DLD1 (cell line): Measurements from ENCODE around the gene NT5C.

Experiments used
- in situ Hi-C: cut with HindIII; loops from 2 replicates; pipeline ENCODE4 v1.10.0; 2017; ENCODE audit warnings: low sequenced_read_pairs

The NT5C gene

DNA sequence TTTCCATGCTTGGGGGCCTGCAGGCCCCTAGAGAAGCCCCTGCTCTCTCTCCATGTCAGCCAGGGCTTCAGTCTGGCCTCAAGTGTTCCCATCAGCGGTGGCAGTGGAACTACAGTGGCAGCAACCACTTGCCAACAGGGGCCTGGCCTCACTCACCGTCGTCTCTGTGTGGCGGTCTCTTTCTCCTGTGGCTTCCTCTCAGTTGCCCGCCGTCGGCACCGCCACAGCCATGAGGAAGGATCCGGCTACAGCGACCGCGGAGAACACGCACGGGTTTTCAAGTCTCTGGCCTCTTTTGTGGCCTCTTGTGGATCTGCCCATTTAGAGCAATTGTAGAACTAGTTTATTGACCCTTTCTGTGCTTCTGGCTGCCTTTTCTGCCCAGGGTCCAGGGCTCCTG, 13.2 kb downstream of the NT5C start:
- in situ Hi-C loops, result no loop called here

DNA sequence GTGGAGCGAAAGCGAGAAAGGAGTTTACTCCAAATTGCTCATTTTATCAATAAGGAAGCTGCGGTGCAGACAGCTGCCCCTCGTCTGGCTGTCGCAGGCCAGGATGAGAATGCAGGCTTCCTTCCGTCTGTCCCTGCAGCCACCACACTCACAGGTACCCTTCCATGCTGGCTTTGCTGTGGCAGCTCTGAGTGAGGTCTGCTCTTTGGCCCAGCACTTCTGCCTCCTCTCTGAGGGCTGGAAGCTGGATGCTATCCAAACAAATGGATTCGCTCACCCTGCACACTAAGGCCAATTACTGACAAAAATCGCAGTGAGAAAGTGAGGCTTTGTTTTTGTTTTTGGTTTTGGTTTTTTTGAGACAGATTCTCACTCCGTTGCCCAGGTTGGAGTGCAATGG, 14.8 kb downstream of the NT5C start:
- in situ Hi-C loops, result no loop called here

DNA sequence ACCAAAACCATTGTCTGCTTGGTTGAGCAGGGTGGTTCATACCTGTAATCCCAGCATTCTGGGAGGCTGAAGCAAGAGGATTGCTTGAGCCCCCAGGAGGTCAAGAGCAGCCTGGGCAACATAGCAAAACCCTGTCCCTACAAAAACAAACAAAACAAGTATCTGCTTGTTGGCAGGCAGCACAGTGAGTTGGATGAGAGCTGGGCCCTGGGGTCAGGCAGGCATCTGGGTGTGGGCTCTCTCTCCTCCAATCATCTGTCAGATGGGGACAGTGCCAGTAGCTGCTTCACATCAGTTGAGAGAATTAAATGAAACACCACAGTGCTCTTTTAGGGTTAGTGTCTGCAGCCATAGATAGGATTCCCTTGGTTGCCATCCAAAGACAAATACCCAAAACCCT, 16.0 kb downstream of the NT5C start:
- in situ Hi-C loops, result no loop called here

DNA sequence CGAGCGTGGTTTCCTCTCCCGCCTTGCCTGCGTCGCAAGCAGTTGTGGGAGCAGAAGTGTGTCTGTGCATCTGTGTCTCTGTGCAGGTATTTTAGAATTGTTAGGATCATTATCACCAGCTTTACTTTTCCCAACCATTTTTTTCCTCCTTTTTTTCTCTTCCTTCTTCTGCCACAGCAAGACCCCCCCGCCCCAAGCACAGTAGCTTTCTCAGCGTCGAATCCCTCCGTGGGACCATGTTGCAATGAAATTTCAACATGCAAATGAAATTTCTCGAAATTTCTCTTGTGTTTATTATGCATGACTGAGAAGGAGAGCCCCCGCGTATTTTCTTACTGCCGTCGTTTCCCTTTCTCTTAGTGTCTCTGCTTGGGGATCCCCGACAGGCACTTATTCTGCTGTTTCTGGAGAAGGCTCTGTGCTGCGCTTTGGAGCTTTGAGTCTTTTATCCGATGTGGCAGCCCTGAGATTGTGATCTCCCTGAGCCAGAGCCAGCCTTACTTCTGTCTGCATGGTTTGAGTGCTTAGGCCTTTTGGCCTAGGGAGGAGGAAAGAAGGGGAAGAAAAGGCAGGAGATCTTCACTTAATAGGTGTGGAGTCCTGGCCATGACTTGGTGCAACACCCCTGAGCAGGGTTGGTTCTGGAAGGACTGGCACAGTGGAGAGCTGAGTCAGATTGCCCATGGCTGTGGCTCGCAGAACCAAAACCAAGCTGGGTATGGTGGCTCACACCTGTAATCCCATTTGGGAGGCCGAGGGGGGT, 16.8 kb downstream of the NT5C start:
- in situ Hi-C loops, result no loop called here

DNA sequence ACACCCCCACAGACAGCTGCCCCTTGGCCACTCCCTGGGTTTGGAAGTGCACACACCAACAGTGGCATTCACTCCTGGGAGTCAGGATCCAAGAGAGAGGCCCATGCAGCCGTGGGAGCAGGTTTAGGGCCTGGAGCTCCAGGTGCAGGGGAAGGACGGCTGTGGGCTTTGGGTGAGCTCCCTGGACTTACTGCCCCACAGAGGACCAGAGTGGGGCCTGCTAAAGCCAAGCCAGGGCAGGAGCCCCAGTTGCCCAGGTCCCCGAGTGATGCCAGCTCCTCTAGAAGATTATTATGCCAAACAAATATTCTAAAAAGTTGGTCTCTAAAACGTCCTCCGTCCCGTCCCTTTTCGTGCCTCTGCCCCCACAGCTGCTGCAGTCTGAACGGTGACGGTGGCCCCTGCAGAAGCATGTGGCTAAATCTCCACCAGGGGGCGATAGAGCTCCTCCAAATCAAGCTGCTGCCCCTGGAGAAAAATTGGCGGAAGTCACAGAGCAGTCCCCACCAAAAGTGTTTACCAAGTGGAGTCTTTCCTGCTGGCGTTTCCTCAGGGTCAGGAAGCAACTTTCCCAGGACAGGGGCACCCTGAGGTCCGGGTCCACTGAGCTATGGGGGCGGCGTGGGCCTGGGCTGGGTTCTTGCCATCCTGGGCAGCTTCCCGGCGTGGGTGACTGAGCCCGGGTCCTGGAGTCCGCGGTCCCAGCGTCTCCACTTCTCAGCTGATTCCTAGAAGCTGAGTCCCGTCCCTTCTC, 17.6 kb downstream of the NT5C start:
- in situ Hi-C loops, result no loop called here

DNA sequence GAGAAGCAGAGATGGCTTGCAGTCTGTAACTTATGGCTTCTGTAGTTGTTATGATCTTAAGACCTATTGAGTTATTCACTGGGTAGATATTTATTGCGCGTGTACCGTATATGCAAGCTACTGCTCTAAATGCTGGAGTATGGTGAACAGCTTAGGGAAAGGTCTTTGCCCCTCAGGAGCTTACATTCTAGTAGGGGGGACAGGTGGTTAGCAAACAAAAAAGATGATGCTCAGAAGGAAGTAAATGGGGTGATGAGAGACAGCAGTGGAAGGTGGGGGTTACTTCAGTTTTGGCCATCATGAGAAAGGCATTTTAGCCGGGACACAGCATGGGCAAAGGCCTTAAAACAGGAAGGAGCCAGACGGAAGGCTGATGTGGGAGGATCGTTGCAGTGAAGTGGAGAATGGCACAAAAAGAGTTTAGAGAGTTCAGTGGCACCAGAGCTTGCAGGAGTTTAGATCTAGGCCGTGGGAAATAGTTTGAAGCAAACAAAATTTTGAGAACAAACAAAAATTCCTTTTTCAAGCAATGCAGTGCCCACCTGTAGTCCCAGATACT, 19.7 kb downstream of the NT5C start:
- in situ Hi-C loops, result no loop called here

DNA sequence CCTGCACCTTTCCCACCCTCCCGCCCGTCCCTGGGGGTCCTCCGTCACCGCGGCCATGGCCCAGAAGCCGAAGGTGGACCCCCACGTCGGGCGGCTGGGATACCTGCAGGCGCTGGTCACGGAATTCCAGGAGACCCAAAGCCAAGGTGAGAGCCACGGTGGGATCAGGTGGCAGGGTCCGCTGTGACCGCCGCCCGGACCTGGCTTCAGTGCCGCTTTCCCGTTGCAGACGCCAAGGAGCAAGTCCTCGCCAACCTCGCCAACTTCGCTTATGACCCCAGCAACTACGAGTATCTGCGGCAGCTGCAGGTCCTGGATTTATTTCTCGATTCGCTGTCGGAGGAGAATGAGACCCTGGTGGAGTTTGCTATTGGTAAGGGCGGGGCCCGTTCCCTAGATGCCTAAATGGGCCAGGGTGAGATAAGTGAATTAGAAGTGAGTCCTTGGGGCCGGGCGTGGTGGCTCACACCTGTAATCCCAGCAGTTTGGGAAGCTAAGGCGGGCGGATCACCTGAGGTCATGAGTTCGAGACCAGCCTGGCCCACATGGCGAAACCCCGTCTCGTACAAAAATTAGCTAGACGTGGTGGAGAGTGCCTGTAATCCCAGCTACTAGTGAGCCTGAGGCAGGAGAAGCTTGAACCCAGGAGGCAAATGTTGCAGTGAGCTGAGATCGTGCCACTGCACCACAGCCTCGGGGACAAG, 21.2 kb downstream of the NT5C start:
- in situ Hi-C loops, result no loop called here

DNA sequence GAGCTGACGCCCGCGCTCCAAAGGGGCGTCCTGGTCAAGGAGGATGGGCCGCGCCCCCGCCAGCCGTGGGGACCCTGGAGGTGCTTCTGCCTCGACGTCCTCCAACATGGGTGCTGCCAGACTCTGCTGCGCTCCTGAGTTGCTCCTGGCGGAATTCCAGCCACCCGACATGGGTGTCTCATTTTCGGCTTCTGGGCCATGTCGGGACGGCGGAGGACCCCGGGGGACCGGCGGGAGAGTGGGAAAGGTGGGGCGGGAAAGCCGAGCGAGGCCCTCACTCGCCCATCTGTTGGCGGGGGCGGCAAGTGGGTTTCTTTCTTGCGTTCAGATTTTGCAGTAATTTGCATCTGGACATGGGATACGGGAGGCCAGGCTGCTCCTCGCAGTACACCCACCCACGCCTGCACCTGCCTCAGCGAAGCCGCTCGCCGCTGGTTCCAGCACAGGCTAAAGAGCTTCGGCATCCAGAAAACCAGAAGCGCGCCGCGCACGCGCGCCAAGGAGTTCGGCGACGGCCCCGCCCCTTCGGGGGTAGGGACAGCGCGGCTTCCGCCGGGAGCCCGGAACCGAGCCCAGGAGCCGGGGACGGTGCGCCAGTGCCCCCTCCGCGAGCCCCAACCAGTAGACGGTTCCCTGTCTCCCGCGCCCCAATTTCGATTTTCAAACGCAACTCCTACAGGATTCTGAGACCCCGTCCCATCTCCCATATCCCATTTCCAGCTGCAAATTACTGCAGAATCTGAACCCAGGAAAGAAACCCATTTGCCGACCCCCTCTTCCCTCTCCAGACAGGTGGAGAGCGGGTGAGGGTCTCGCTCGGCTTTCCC, 21.9 kb downstream of the NT5C start, which contains the start of gene ARMC7:
ARMC7 (plus strand) TSS at position 563 of the 827 bp plus-strand sequence. CDS start 320 bp downstream, outside the sequence.
- in situ Hi-C loops, result no loop called here

DNA sequence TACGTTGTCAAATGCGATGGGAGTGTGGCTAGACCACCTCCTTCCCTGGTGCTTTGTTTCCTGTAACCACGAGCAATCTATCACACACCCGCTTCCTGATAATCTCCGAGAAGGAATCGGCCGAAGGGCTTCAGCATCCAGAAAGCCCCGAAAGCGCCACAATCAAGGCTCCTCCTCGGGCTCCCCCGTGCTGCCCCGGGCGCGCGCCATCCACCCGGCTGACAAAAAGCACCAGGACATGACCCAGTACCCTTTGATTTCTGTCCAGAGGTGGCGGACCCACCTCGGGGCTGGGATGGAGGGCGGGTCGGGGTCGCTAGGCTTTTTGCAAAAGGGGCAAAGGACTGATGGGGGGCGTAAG, 22.5 kb downstream of the NT5C start:
- in situ Hi-C loops, result no loop called here

DNA sequence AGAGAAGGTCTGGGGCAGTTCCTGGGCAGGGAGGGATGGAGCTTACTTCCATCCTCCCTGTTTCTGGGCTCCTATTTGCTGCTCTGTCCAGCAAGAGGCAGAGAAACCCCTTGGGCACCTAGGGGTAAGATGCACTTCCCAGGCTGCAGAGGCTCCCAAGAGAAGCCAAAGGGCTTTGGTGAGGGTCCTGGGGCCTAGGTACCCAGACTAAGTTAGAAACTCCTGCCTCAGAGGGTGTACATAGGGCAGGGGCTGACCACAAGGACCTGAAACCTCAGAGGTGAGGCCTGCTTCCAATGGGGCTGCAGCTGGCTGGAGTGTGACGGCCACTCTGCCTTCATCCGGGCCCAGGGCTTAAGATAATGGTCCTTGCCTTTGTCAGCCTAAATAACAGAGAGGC, 23.3 kb downstream of the NT5C start:
- in situ Hi-C loops, result no loop called here

DNA sequence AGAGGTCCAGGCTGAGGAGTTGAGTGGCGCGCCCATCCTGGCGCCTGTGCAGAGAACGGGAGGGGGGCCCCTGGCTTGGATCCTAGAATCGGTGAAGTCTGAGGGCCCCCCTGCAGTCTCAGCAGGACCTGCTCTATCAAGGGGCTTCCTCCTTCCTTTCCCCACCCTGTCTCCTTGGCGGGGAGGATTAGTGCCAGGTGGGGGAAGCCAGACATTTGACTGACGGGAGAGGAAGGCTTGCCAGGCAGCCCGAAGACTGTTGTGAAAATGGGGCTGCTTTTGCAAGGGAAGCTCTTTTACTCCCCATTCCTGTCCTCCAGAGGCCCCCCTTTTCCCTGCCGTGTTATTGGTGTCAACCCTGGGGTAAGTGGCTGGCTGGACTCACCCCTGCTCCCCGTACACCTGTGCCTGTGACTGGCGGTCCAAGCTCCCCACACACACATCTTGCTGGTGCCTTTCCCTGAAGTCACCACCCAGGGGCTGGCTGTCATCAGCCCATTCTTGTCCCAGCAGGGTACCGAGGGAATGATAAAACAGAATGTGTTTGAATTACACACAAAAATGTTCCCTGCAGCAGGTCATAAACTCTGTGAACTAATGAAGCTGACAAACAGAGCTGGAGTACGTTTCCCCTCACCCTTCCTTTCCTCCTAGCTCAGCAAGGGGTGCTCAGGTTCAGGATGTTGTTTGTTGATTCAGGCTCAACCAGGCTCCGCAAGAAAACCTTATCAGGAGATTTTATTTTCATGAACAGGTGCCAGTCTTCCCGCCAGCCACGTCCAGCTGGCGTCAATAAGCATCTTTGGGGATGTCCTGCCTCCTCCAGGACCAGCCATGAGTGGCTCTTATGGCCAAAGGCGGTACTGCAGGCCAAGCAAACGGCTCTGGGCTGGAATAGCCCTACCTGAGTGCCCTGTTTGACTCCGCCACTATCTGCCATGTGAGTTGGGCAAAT, 26.1 kb downstream of the NT5C start:
- in situ Hi-C loops, result no loop called here

DNA sequence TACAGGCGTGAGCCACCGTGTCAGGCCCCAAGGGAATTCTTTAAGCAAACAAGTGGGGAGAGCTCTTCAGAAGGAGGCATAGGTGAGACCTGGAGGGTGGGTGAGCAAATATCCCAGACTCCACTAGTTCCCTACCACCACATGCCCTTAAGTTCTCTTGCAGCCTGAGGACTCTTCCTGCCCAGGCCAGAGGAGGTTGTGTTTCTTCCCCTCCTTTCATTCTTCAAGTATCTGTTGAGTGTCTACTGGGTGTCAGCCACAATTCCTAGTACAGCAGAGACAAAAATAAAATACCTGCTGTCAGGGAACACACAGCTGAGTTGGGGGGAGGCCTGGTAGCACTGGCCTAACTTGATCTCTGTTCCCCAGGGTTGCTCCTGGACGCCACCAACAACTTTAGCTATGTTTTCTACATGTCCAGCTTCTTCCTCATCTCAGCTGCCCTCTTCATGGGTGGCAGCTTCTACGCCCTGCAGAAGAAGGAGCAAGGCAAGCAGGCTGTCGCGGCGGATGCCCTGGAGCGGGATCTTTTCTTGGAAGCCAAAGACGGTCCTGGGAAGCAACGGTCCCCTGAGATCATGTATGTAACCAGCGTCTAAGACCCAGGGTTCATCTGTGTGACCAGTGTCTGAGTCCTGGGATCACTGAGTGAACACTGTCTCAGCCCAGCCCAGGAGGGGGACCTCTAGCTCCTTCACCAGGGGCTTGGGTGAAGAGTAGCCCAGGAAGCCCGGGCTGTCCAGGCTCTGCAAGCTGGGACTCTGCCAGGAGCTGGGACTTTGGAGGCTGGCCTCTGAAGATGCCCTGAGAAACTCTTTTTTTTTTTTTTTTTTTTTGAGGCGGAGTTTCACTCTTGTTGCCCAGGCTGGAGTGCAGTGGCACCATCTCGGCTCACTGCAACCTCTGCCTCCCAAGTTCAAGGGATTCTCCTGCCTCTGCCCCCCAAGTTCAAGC, 27.7 kb downstream of the NT5C start:
- in situ Hi-C loops, result no loop called here

DNA sequence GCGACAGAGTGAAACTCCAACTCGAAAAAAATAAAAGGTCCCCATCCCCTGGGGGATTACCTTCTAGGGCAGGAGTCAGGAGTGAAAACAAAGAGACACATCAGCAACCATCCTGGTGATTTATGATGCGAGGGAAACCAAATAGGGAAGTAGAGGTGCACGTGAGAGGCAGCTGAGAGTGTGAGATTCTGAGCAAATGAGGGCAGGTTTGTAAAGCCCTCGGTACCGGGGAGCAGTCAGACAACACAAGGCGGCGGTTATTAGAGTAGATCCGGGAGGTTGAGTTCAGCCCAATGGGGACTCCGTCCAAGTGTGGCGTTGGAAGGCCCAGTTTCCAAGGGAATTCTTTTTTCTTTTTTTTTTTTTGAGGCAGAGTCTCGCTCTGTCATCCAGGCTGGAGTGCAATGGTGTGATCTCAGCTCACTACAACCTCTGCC, 29.1 kb downstream of the NT5C start:
- in situ Hi-C loops, result no loop called here

DNA sequence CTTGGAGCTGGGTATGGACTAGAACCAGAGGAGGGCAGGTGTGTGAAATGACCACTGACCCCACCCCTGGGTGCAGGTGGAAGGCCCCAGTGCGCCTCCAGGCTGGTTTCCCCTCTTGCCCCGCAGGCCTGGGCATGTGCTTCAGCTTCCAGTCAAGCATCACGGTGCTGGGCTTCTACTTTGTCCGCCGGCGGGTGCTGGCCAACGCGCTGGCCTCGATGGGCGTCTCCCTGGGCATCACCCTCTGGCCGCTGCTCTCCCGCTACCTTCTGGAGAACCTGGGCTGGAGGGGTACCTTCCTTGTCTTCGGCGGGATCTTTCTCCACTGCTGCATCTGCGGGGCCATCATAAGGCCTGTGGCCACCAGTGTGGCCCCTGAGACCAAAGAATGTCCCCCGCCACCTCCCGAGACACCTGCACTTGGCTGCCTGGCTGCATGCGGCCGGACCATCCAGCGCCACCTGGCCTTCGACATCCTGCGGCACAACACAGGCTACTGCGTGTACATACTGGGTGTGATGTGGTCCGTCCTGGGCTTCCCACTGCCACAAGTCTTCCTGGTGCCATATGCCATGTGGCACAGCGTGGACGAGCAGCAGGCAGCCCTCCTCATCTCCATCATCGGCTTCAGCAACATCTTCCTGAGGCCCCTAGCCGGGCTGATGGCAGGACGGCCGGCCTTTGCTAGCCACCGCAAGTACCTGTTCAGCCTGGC, 31.5 kb downstream of the NT5C start:
- in situ Hi-C loops, result no loop called here

DNA sequence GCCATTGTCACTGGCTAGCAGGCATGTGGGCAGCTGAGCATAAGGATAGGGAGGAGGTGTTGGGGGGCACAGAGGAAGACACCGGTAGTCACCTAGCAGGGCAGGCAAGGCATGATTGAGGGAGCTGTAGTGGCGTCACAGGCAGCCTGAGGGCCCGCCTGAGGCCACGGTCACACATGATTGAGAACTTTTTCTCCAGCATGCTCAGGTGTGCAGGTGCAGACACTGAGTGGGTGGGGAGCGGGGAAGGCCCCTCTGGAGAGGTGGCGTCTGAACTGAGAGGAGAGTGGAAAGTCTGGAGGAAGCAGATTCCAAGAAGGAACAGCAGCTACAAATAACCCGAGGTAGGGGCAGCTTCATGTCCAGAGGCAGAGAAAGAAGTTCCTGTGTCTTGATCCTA, 32.7 kb downstream of the NT5C start:
- in situ Hi-C loops, result no loop called here

DNA sequence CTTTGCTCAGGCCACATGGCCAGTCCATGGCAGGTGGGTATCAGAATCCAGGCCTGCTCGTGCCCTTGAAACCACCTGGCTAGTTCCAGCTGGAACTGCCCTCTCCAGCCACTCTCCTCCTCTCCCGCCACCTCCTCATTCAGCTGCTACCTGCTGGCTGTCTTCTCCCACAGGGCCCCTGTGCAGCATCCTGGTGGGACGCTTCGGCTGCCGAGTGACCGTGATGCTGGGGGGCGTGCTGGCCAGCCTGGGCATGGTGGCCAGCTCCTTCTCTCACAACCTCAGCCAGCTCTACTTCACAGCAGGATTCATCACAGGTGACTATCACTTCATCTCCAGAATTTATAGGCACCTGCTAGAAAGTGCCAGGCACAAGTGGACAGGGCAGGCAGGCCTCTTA, 33.7 kb downstream of the NT5C start:
- in situ Hi-C loops, result no loop called here

DNA sequence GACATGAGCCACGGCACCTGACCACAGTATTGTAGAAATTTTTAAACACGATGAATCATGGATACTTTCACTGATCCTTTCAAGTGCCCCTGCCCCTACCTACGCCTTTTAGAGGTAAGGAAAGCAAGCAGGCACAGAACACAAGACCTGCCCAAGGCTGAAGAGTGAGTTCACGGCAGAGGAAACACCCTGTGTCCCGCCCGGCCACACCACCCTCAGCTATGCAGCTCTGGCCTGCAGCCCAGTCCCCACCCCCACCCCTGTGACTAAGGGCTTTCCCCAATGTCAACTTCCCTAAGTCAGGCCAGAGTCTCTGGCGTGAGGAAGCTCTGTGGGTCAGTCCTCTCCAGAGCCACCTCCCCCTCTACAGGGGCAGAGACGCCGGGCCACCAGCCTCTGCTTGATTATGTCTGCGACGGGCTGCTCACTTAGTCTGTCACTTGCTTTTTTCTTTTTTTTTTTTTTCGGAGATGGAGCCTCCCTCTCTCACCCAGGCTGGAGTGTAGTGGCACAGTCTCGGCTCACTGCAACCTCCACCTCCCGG, 35.4 kb downstream of the NT5C start:
- in situ Hi-C loops, result no loop called here
